ENCODE results near the gene OSBPL9. TPM values are rescaled to one million over a fixed set of nuclear protein-coding genes. Genes with fewer than 3 reads are reported as not detected.

OSBPL9 gene
- total RNA-seq, 1 experiment from 2014 or later, result 52.6 TPM

GRCh38 chr1:51690285-51690961 lies 73.5 kb downstream of the OSBPL9 start:
- no peak overlapping the region for H3K4me3 ChIP-seq (replicated peaks in 1 of 2; ENCODE audit: low read depth in 1 of 2, low read length in 2 of 2)
- H3K9ac ChIP-seq (ENCODE audit: low read length), result no peak overlapping the region
- POLR2A ChIA-PET, result no interaction called here
- ATAC-seq, result no peak
- no peaks in the 10 kb centered on the region for H3K27me3 ChIP-seq (ENCODE audit: insufficient read depth, low read length)
- H3K27ac ChIP-seq (ENCODE audit: low read depth, low read length), result no peak overlapping the region
- DNase-seq (ENCODE audit: low read depth, low spot score), result no peak
- no peaks in the 10 kb centered on the region for H4K20me1 ChIP-seq (ENCODE audit: insufficient read depth)
- H3K79me2 ChIP-seq (ENCODE audit: insufficient read depth, low read length), result no peaks in the 10 kb centered on the region
- no peaks in the 10 kb centered on the region for H3K9me2 ChIP-seq (ENCODE audit: insufficient read depth)
- no peaks in the 10 kb centered on the region for H3K9me3 ChIP-seq (ENCODE audit: control insufficient read depth in 1 of 2, insufficient read depth in 1 of 2, low read depth in 1 of 2, low read length in 2 of 2)
- intact Hi-C loops (cut with micrococcal nuclease), result no loop called here
- TF ChIP-seq POLR2A (IDR thresholded peaks at IDR 0.05; ENCODE audit: borderline replicate concordance, extremely low read depth, insufficient read depth, insufficient read length) (no peak), TCF7L2 (IDR thresholded peaks at IDR 0.05; ENCODE audit: borderline replicate concordance, extremely low read depth, insufficient read depth, insufficient read length) (no peak), ZFX (IDR thresholded peaks at IDR 0.05) (no peak), REST (IDR thresholded peaks at IDR 0.05; ENCODE audit: low read depth) (no peak), SRF (IDR thresholded peaks at IDR 0.05; ENCODE audit: low read depth) (no peak), CEBPB (IDR thresholded peaks at IDR 0.05; ENCODE audit: low read depth) (no peak), CBX3 (IDR thresholded peaks at IDR 0.05; ENCODE audit: low read depth) (no peak), RAD21 (IDR thresholded peaks at IDR 0.05; ENCODE audit: low read depth) (no peak), CTCF (IDR thresholded peaks at IDR 0.05 in 2 of 3, conservative IDR thresholded peaks at IDR 0.05 in 1 of 3; ENCODE audit: borderline replicate concordance in 1 of 3, insufficient read depth in 1 of 3, low read depth in 2 of 3, low read length in 2 of 3) (no peak), EZH2 (IDR thresholded peaks at IDR 0.05) (no peak), MAX (IDR thresholded peaks at IDR 0.05) (no peak)
- no TSS peak for BruUV-seq (replicated peaks)
- RAD21 ChIA-PET (ENCODE audit: low non-redundant PET in 1 of 2, low total read pairs in 2 of 2, uncharacterized antibody in 2 of 2, unreplicated experiment in 2 of 2), result interaction anchor here in 1 of 2 experiments (0.9 kb wide), 1 partner anchor 121 kb away, joined by 3 read pairs; no protein-coding TSS in a partner anchor
- no peak overlapping the region for H2AFZ ChIP-seq (ENCODE audit: low read depth, low read length, poor library complexity, severe bottlenecking)
- no peaks in the 10 kb centered on the region for H3K36me3 ChIP-seq (ENCODE audit: control insufficient read depth in 1 of 2, insufficient read depth in 2 of 2, low read length in 2 of 2)
- no peak overlapping the region for H3K4me2 ChIP-seq (ENCODE audit: low read length)
- CTCF ChIA-PET, result no interaction called here
- peaks cover 9 to 14% of the 10 kb centered on the region in 2 experiments for H3K4me1 ChIP-seq (ENCODE audit: control insufficient read depth in 1 of 2, insufficient read depth in 2 of 2, low read length in 2 of 2)
